GM21786 (cell line): Measurements from ENCODE around the gene PPFIA1.

Experiments
- ATAC-seq: cut with Tn5 transposase; IDR thresholded peaks from one replicate; pipeline ENCODE4 v1.9.1; 2021; ENCODE audit not compliant: unreplicated experiment

PPFIA1 gene

GRCh38 chr11:70270104-70270876 is at the start of gene PPFIA1:
Gene PPFIA1, plus strand, starts transcription at chr11:70270690. Its CDS starts 1,483 bp downstream, at chr11:70272173.
- peak; percentile 88 for ATAC-seq

GRCh38 chr11:70220920-70221319 is 49.6 kb upstream of the PPFIA1 start:
- ATAC-seq: no peak

GRCh38 chr11:70225681-70226177 is 44.8 kb upstream of the PPFIA1 start:
- ATAC-seq: no peak

GRCh38 chr11:70226183-70226582 is 44.3 kb upstream of the PPFIA1 start:
- ATAC-seq: no peak

GRCh38 chr11:70226967-70227366 is 43.5 kb upstream of the PPFIA1 start:
- no peak for ATAC-seq

- ATAC-seq: no peak
These were observed 40.8 kb upstream of the PPFIA1 start for GRCh38 chr11:70229737-70230136.

- ATAC-seq: no peak
These were observed 40.2 kb upstream of the PPFIA1 start for GRCh38 chr11:70230151-70230839.

- no peak for ATAC-seq
These were observed 39.4 kb upstream of the PPFIA1 start for GRCh38 chr11:70230840-70231710.

GRCh38 chr11:70233034-70233433 is 37.5 kb upstream of the PPFIA1 start:
- ATAC-seq: no peak

GRCh38 chr11:70233511-70233934 is 37.0 kb upstream of the PPFIA1 start:
- no peak for ATAC-seq

- ATAC-seq: no peak
These were observed 36.5 kb upstream of the PPFIA1 start for GRCh38 chr11:70233962-70234361.

GRCh38 chr11:70240337-70240736 is 30.2 kb upstream of the PPFIA1 start:
- ATAC-seq: no peak

- ATAC-seq: no peak
These were observed 28.8 kb upstream of the PPFIA1 start for GRCh38 chr11:70241709-70242108.

- no peak for ATAC-seq
These were observed 27.6 kb upstream of the PPFIA1 start for GRCh38 chr11:70242885-70243284.

GRCh38 chr11:70243912-70244652 is 26.4 kb upstream of the PPFIA1 start:
- ATAC-seq: no peak

- ATAC-seq: no peak
These were observed 25.8 kb upstream of the PPFIA1 start for GRCh38 chr11:70244698-70245097.

- ATAC-seq: no peak
These were observed 24.3 kb upstream of the PPFIA1 start for GRCh38 chr11:70246196-70246595.

- ATAC-seq: no peak
These were observed 23.3 kb upstream of the PPFIA1 start for GRCh38 chr11:70247042-70247709.

GRCh38 chr11:70247710-70248072 is 22.8 kb upstream of the PPFIA1 start:
- ATAC-seq: no peak
